HepG2 (cell line): Measurements from ENCODE around the gene MLX. TPM values are rescaled to one million over a fixed set of nuclear protein-coding genes. Genes with fewer than 3 reads are reported as not detected.

ENCODE experiments used
- AFF4 ChIP-seq: sonication (generic); formaldehyde crosslinking; IDR thresholded peaks from 2 replicates; pipeline ENCODE4 v1.4.0; 2020; ENCODE audit warnings: missing genetic modification reagents
- ELF3 ChIP-seq: IDR thresholded peaks from 2 replicates; pipeline ENCODE4 v1.6.1; 2016; ENCODE audit warnings: missing genetic modification reagents, missing compliant biosample characterization
- FOXA3 ChIP-seq: IDR thresholded peaks from 2 replicates; pipeline ENCODE4 v1.6.1; 2016; ENCODE audit warnings: missing genetic modification reagents, missing compliant biosample characterization
- FOXM1 ChIP-seq: sonication (generic); formaldehyde crosslinking; IDR thresholded peaks from 2 replicates; pipeline ENCODE4 v1.5.0; 2020; ENCODE audit warnings: missing genetic modification reagents
- HMGXB4 ChIP-seq, 2 experiments: sonication (generic) in 1 of 2; formaldehyde crosslinking in 1 of 2; IDR thresholded peaks; 2 replicates each; pipeline versions ENCODE4 v1.4.0 to v1.6.1; 2018 to 2020; ENCODE audit warnings: missing genetic modification reagents in 2 of 2, borderline replicate concordance in 1 of 2, low read depth in 1 of 2, mild to moderate bottlenecking in 1 of 2, missing biosample characterization in 1 of 2
- HNRNPK ChIP-seq: fragments of 200-400 bp; formaldehyde crosslinking; IDR thresholded peaks from 2 replicates; pipeline ENCODE4 v1.6.1; 2018; ENCODE audit warnings: low read length, low read depth, moderate library complexity, mild to moderate bottlenecking; ENCODE audit not compliant: poor library complexity, severe bottlenecking
- JUN ChIP-seq: sonication (generic); formaldehyde crosslinking; IDR thresholded peaks from 2 replicates; pipeline ENCODE4 v1.4.0; 2020; ENCODE audit warnings: mild to moderate bottlenecking, missing genetic modification reagents
- KDM3A ChIP-seq: IDR thresholded peaks from 2 replicates; pipeline ENCODE4 v1.6.1; 2018; ENCODE audit warnings: low read depth, missing compliant biosample characterization
- MAFG ChIP-seq: sonication (generic); formaldehyde crosslinking; IDR thresholded peaks from 2 replicates; pipeline ENCODE4 v1.5.1; 2020; ENCODE audit warnings: mild to moderate bottlenecking, missing genetic modification reagents
- MATR3 ChIP-seq: sonication (generic); formaldehyde crosslinking; IDR thresholded peaks from 2 replicates; pipeline ENCODE4 v1.4.0; 2020; ENCODE audit warnings: missing genetic modification reagents
- MTA1 ChIP-seq: sonication (generic); formaldehyde crosslinking; IDR thresholded peaks from 2 replicates; pipeline ENCODE4 v1.4.0; 2020; ENCODE audit warnings: missing genetic modification reagents, mild to moderate bottlenecking, borderline replicate concordance
- MTF2 ChIP-seq: sonication (generic); formaldehyde crosslinking; IDR thresholded peaks from 2 replicates; pipeline ENCODE4 v1.5.0; 2020; ENCODE audit warnings: missing genetic modification reagents, borderline replicate concordance
- MYNN ChIP-seq: sonication (generic); formaldehyde crosslinking; IDR thresholded peaks from 2 replicates; pipeline ENCODE4 v1.4.0; 2020; ENCODE audit warnings: mild to moderate bottlenecking, low read depth, missing genetic modification reagents
- SALL2 ChIP-seq: sonication (generic); formaldehyde crosslinking; IDR thresholded peaks from 2 replicates; pipeline ENCODE4 v1.8.1; 2023; ENCODE audit warnings: mild to moderate bottlenecking, missing genetic modification reagents, inconsistent platforms
- SKI ChIP-seq: fragments of 450-650 bp; IDR thresholded peaks from one replicate; pipeline ENCODE4 v1.6.1; 2018; ENCODE audit warnings: mild to moderate bottlenecking; ENCODE audit not compliant: partially characterized antibody
- SMAD1 ChIP-seq: sonication (generic); formaldehyde crosslinking; IDR thresholded peaks from 2 replicates; pipeline ENCODE4 v1.4.0; 2020; ENCODE audit warnings: missing genetic modification reagents, low read depth, mild to moderate bottlenecking, borderline replicate concordance
- SP5 ChIP-seq: IDR thresholded peaks from 2 replicates; pipeline ENCODE4 v1.6.1; 2016; ENCODE audit warnings: low read depth, borderline replicate concordance
- TRIM24 ChIP-seq: sonication (generic); formaldehyde crosslinking; IDR thresholded peaks from 2 replicates; pipeline ENCODE4 v1.8.0; 2022; ENCODE audit warnings: mild to moderate bottlenecking, missing genetic modification reagents
- ZNF296 ChIP-seq: sonication (generic); formaldehyde crosslinking; conservative IDR thresholded peaks from 2 replicates; pipeline ENCODE4 v1.5.0; 2020; ENCODE audit warnings: mild to moderate bottlenecking, missing genetic modification reagents
- ZNF496 ChIP-seq: sonication (generic); formaldehyde crosslinking; IDR thresholded peaks from 2 replicates; pipeline ENCODE4 v1.8.1; 2023; ENCODE audit warnings: mild to moderate bottlenecking, moderate library complexity, missing genetic modification reagents; ENCODE audit not compliant: insufficient replicate concordance
- ZNF543 ChIP-seq: sonication (generic); formaldehyde crosslinking; IDR thresholded peaks from 2 replicates; pipeline ENCODE4 v1.4.0; 2020; ENCODE audit warnings: mild to moderate bottlenecking, missing genetic modification reagents
- ZNF549 ChIP-seq: sonication (generic); formaldehyde crosslinking; IDR thresholded peaks from 2 replicates; pipeline ENCODE4 v1.5.0; 2020; ENCODE audit warnings: missing genetic modification reagents
- ZNF576 ChIP-seq: sonication (generic); formaldehyde crosslinking; IDR thresholded peaks from 2 replicates; pipeline ENCODE4 v1.4.0; 2020; ENCODE audit warnings: mild to moderate bottlenecking, missing genetic modification reagents
- ZNF781 ChIP-seq: sonication (generic); formaldehyde crosslinking; IDR thresholded peaks from 2 replicates; pipeline ENCODE4 v1.5.1; 2020; ENCODE audit warnings: borderline replicate concordance, mild to moderate bottlenecking, missing genetic modification reagents; ENCODE audit errors: not compliant biosample characterization
- polyA plus RNA-seq, 8 experiments: library from polyadenylated mRNA; depleted of rRNA in 3 of 8; stranded (reverse) in 7 of 8; unstranded in 1 of 8; fragments of >200 nt; fragmentation: Illumina TruSeq in 4 of 8; extraction: Trizol in 4 of 8; gene quantifications; 2 replicates each; pipeline versions ENCODE4 v1.2.1 to v1.2.3, GENCODE V29; 2011 to 2016; ENCODE audit warnings: low read depth in 4 of 8, missing spikeins in 1 of 8, mixed read lengths in 1 of 8; ENCODE audit not compliant: insufficient read depth in 1 of 8
- total RNA-seq, 5 experiments: library from RNA; depleted of rRNA; stranded (reverse); fragments of >200 nt; fragmentation: Illumina TruSeq; extraction: Trizol; gene quantifications; 2 replicates each; pipeline ENCODE4 v1.2.3, GENCODE V29; 2016; ENCODE audit warnings: low read depth in 1 of 5

Gene MLX
- total and polyA plus RNA-seq, 2 of the 13 experiments (the other 11 are each of a cell fraction or from before 2014, with no cell fraction given): 38.9 to 74.4 TPM

GRCh38 chr17:42531455-42532354 lies 35.2 kb upstream of the MLX start (continued):
- peak; percentile 11; the same call in 1 of the 2 replicates for TF ChIP-seq MTF2 (CRISPR knock-in tag)
- no peak; the same call in 1 of the 2 replicates for TF ChIP-seq MYNN (CRISPR knock-in tag)
- no peak for TF ChIP-seq JUN (CRISPR knock-in tag)
- no peak for TF ChIP-seq ZNF496 (CRISPR knock-in tag)
- no peak for TF ChIP-seq MAFG (CRISPR knock-in tag)
- TF ChIP-seq SP5 (CRISPR knock-in tag): no peak
- no peak for TF ChIP-seq HNRNPK
- TF ChIP-seq ZNF781 (CRISPR knock-in tag): no peak
- peak; percentile 25 for TF ChIP-seq FOXA3 (CRISPR knock-in tag)
- no peak for TF ChIP-seq MATR3 (CRISPR knock-in tag)
- TF ChIP-seq SALL2 (CRISPR knock-in tag): no peak
- TF ChIP-seq ZNF296 (CRISPR knock-in tag): no peak
- TF ChIP-seq ELF3 (CRISPR knock-in tag): peak; percentile 50; the same call in 1 of the 2 replicates
- no peak for TF ChIP-seq SMAD1
- TF ChIP-seq ZNF549 (CRISPR knock-in tag): no peak
- TF ChIP-seq SKI: peak; percentile 87
- no peak for TF ChIP-seq TRIM24 (CRISPR knock-in tag)
- TF ChIP-seq ZNF543 (CRISPR knock-in tag): 0 out of 2 replicates have a peak, but pooled peaks have one; percentile 37
- TF ChIP-seq KDM3A: 0 out of 2 replicates have a peak, but pooled peaks have one; percentile 67
- TF ChIP-seq AFF4: no peak
- TF ChIP-seq ZNF576 (CRISPR knock-in tag): no peak
- no peak for TF ChIP-seq MTA1
- peak; percentile 12; the same call in 1 of the 2 replicates for TF ChIP-seq FOXM1 (CRISPR knock-in tag)
- TF ChIP-seq HMGXB4 (CRISPR knock-in tag; IDR thresholded peaks at IDR 0.05; ENCODE audit: borderline replicate concordance in 1 of 2, low read depth in 1 of 2): peak; percentile 57 to 70; a peak in 3 of 4 replicates
